Activated T-cell treated with anti-CD3 and anti-CD28 coated beads, Interleukin-2, amount 50 U/mL, for 72 hours (primary cell): ENCODE measurements around the gene MAP4K1. TPM values are rescaled to one million over a fixed set of nuclear protein-coding genes. Genes with fewer than 3 reads are reported as not detected.
"Not testable (repeated sequence)": the region's sequence is repeated elsewhere in the genome, so short reads cannot be mapped to it uniquely, and the experiment has no call there.

Source experiments
- ATAC-seq, 2 donors: fragments of 150-1000 bp; cut with Tn5 transposase; replicated peaks in 1 of 2; 2 replicates each; pipeline ENCODE4 v1.10.0; 2021; ENCODE audit warnings: moderate library complexity in 2 of 2, mild to moderate bottlenecking in 1 of 2
- DNase-seq, 2 donors: peaks; one replicate each; pipeline ENCODE4 v3.0.0; 2021 to 2022; ENCODE audit warnings: mixed read lengths in 1 of 2
- H3K27ac Mint-ChIP-seq: one replicate; pipeline ENCODE4 v1.8.0; 2022; ENCODE audit warnings: mild to moderate bottlenecking, moderate library complexity, mixed read lengths
- H3K27me3 Mint-ChIP-seq: one replicate; pipeline ENCODE4 v1.8.0; 2022; ENCODE audit warnings: low read depth, mixed read lengths
- H3K36me3 Mint-ChIP-seq, 2 donors: one replicate each; pipeline ENCODE4 v1.8.0; 2022; ENCODE audit warnings: mixed read lengths in 2 of 2, mild to moderate bottlenecking in 1 of 2; ENCODE audit not compliant: insufficient read depth in 2 of 2
- H3K4me1 Mint-ChIP-seq: one replicate; pipeline ENCODE4 v1.8.0; 2022; ENCODE audit warnings: low read depth, mixed read lengths
- H3K4me3 Mint-ChIP-seq, 2 donors: one replicate each; pipeline ENCODE4 v1.8.0; 2022; ENCODE audit warnings: mild to moderate bottlenecking in 2 of 2, mixed read lengths in 2 of 2, moderate library complexity in 2 of 2
- H3K9me3 Mint-ChIP-seq, 2 donors: one replicate each; pipeline ENCODE4 v1.8.0; 2022; ENCODE audit warnings: mixed read lengths in 2 of 2
- total RNA-seq, 2 donors: library from RNA; stranded (reverse); gene quantifications; one replicate each; pipeline ENCODE4 v1.2.3, GENCODE V29; 2022

Gene MAP4K1
- total RNA-seq, 2 donors from 2014 or later: 261 to 262 TPM

- peaks cover 11% of the 10 kb centered on the region in 2 donors for H3K36me3 Mint-ChIP-seq
- peak in 1 of 2 donors; percentile 12 for DNase-seq
- H3K27me3 Mint-ChIP-seq: peaks cover 7% of the 10 kb centered on the region
- ATAC-seq: no peak
- H3K27ac Mint-ChIP-seq: peak overlapping the region; percentile 85
- peak overlapping the region; percentile 87 to 96 for H3K4me3 Mint-ChIP-seq
- H3K4me1 Mint-ChIP-seq: peaks cover 50% of the 10 kb centered on the region
- H3K9me3 Mint-ChIP-seq: no peaks in the 10 kb centered on the region
Observed at GRCh38 chr19:38647966-38648768, 30.4 kb upstream of the MAP4K1 start.

- peaks cover 45% of the 10 kb centered on the region for H3K4me1 Mint-ChIP-seq
- peaks cover 7% of the 10 kb centered on the region for H3K27me3 Mint-ChIP-seq
- peak within 1 kb of the TSS; percentile 87 to 96 for H3K4me3 Mint-ChIP-seq
- DNase-seq (peak; percentile 100), ATAC-seq (peak; percentile 87 to 90)
- H3K36me3 Mint-ChIP-seq: peaks cover 11% of the 10 kb centered on the region in 2 donors
- H3K27ac Mint-ChIP-seq: peak within 1 kb of the TSS; percentile 85
- H3K9me3 Mint-ChIP-seq: no peaks in the 10 kb centered on the region
Observed at GRCh38 chr19:38647368-38647965, 29.7 kb upstream of the MAP4K1 start, which contains the start of gene ACTN4. Gene ACTN4 (plus strand): TSS chr19:38647649. CDS start chr19:38647746, 97 bp downstream.

- Mint-ChIP-seq H3K4me3 (no peak overlapping the region), H3K36me3 (peaks cover 11% of the 10 kb centered on the region in 2 donors), H3K9me3 (no peaks in the 10 kb centered on the region), H3K27ac (no peak overlapping the region), H3K4me1 (peaks cover 17% of the 10 kb centered on the region), H3K27me3 (peaks cover 7% of the 10 kb centered on the region)
- no peak for DNase-seq
- no peak for ATAC-seq
Observed at GRCh38 chr19:38644719-38645118, 27.0 kb upstream of the MAP4K1 start.

GRCh38 chr19:38642176-38642575 lies 24.4 kb upstream of the MAP4K1 start:
- H3K4me1 Mint-ChIP-seq: peaks cover 3% of the 10 kb centered on the region

GRCh38 chr19:38640368-38640767 lies 22.6 kb upstream of the MAP4K1 start:
- no peak overlapping the region for H3K27ac Mint-ChIP-seq
- H3K36me3 Mint-ChIP-seq: peaks cover 1 to 2% of the 10 kb centered on the region in 2 donors
- H3K4me1 Mint-ChIP-seq: peaks cover 20% of the 10 kb centered on the region
- no peak for DNase-seq
- H3K4me3 Mint-ChIP-seq: no peak overlapping the region
- H3K9me3 Mint-ChIP-seq: no peaks in the 10 kb centered on the region
- no peaks in the 10 kb centered on the region for H3K27me3 Mint-ChIP-seq
- no peak for ATAC-seq

More at GRCh38 chr19:38642176-38642575, 24.4 kb upstream of the MAP4K1 start:
- H3K27me3 Mint-ChIP-seq: no peaks in the 10 kb centered on the region
- no peak for ATAC-seq
- H3K9me3 Mint-ChIP-seq: no peaks in the 10 kb centered on the region
- no peak overlapping the region for H3K27ac Mint-ChIP-seq
- no peak overlapping the region for H3K4me3 Mint-ChIP-seq
- DNase-seq: no peak
- no peaks in the 10 kb centered on the region for H3K36me3 Mint-ChIP-seq

GRCh38 chr19:38639679-38640078 lies 21.9 kb upstream of the MAP4K1 start:
- peaks cover 4 to 5% of the 10 kb centered on the region in 2 donors for H3K36me3 Mint-ChIP-seq
- H3K4me3 Mint-ChIP-seq: no peak overlapping the region
- H3K27ac Mint-ChIP-seq: no peak overlapping the region
- no peaks in the 10 kb centered on the region for H3K9me3 Mint-ChIP-seq
- ATAC-seq (no peak), DNase-seq (no peak)
- no peaks in the 10 kb centered on the region for H3K27me3 Mint-ChIP-seq
- peaks cover 24% of the 10 kb centered on the region for H3K4me1 Mint-ChIP-seq

GRCh38 chr19:38638461-38638860 lies 20.7 kb upstream of the MAP4K1 start:
- ATAC-seq (no peak), DNase-seq (no peak)
- H3K36me3 Mint-ChIP-seq: peaks cover 6 to 8% of the 10 kb centered on the region in 2 donors
- no peaks in the 10 kb centered on the region for H3K9me3 Mint-ChIP-seq
- H3K27ac Mint-ChIP-seq: no peak overlapping the region
- H3K4me1 Mint-ChIP-seq: peaks cover 28% of the 10 kb centered on the region
- no peaks in the 10 kb centered on the region for H3K27me3 Mint-ChIP-seq
- no peak overlapping the region for H3K4me3 Mint-ChIP-seq

GRCh38 chr19:38635483-38636399 lies 18.0 kb upstream of the MAP4K1 start:
- Mint-ChIP-seq H3K4me3 (peak overlapping the region in 1 of 2 donors; percentile 10), H3K9me3 (no peaks in the 10 kb centered on the region), H3K4me1 (peaks cover 28% of the 10 kb centered on the region), H3K27me3 (no peaks in the 10 kb centered on the region), H3K36me3 (peaks cover 11 to 18% of the 10 kb centered on the region in 2 donors), H3K27ac (peak overlapping the region; percentile 16)
- DNase-seq (no peak), ATAC-seq (no peak)

GRCh38 chr19:38634757-38635482 lies 17.2 kb upstream of the MAP4K1 start:
- Mint-ChIP-seq H3K27me3 (no peaks in the 10 kb centered on the region), H3K27ac (peak overlapping the region; percentile 94), H3K4me3 (peak overlapping the region; percentile 51 to 52), H3K4me1 (peaks cover 28% of the 10 kb centered on the region), H3K9me3 (no peaks in the 10 kb centered on the region), H3K36me3 (peaks cover 11 to 19% of the 10 kb centered on the region in 2 donors)
- DNase-seq (peak; percentile 72 to 83), ATAC-seq (no peak)

- no peak for DNase-seq
- H3K36me3 Mint-ChIP-seq: peaks cover 13 to 22% of the 10 kb centered on the region in 2 donors
Observed at GRCh38 chr19:38632476-38633213, 14.9 kb upstream of the MAP4K1 start.

GRCh38 chr19:38631811-38632475 lies 14.2 kb upstream of the MAP4K1 start:
- not testable (repeated sequence) for H3K27me3 Mint-ChIP-seq, DNase-seq, H3K9me3 Mint-ChIP-seq, ATAC-seq, H3K27ac Mint-ChIP-seq, H3K4me3 Mint-ChIP-seq
- Mint-ChIP-seq H3K4me1 (peaks cover 22% of the 10 kb centered on the region), H3K36me3 (peaks cover 15 to 23% of the 10 kb centered on the region in 2 donors)

More at GRCh38 chr19:38632476-38633213, 14.9 kb upstream of the MAP4K1 start:
- H3K4me1 Mint-ChIP-seq: peaks cover 28% of the 10 kb centered on the region
- no peaks in the 10 kb centered on the region for H3K9me3 Mint-ChIP-seq
- H3K27me3 Mint-ChIP-seq: no peaks in the 10 kb centered on the region
- ATAC-seq: no peak
- no peak overlapping the region for H3K4me3 Mint-ChIP-seq
- no peak overlapping the region for H3K27ac Mint-ChIP-seq
